Stimulated activated CD8-positive, alpha-beta memory T cell treated with anti-CD3 and anti-CD28 coated beads, Interleukin-4, amount 100 ng/mL, for 1 hour (primary cell): ENCODE data around the gene CYS1.

Experiments used
- DNase-seq, 2 donors: peaks; one replicate each; pipeline ENCODE4 v3.0.0-alpha.2; 2020; ENCODE audit warnings: low read depth in 2 of 2, low spot score in 1 of 2

Gene CYS1

DNA sequence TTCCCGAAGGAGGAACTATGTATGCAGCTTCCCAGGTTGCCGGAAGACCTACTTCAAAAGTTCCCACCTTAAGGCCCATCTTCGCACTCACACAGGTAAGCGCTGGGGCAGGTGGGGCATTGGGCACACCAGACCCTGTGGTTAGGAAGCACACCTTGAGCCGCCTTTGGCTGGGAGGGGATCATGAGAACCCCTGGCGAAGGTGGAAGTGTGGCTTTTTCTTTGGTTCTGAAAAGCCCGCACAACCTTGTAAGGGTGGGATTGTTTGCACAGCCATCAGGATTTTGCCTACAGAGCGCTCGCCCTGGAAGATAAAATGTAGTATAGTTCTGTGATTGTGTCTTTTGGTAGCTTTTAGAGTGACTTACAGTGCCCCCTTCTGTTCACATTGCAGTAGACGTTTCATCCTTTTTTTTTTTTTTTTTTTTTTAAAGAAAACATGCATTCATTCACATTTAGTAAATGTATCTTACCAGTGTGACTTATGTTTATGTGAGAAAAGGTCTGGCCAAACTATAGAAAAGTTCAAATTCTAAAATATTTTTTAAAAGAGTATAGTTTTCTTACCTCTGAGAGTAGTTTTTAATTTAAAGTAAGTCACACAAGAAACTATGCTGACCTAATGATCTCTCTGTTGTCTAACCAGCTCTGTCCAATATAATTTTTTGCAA is 31.6 kb downstream of the CYS1 start:
- DNase-seq, result no peak

DNA sequence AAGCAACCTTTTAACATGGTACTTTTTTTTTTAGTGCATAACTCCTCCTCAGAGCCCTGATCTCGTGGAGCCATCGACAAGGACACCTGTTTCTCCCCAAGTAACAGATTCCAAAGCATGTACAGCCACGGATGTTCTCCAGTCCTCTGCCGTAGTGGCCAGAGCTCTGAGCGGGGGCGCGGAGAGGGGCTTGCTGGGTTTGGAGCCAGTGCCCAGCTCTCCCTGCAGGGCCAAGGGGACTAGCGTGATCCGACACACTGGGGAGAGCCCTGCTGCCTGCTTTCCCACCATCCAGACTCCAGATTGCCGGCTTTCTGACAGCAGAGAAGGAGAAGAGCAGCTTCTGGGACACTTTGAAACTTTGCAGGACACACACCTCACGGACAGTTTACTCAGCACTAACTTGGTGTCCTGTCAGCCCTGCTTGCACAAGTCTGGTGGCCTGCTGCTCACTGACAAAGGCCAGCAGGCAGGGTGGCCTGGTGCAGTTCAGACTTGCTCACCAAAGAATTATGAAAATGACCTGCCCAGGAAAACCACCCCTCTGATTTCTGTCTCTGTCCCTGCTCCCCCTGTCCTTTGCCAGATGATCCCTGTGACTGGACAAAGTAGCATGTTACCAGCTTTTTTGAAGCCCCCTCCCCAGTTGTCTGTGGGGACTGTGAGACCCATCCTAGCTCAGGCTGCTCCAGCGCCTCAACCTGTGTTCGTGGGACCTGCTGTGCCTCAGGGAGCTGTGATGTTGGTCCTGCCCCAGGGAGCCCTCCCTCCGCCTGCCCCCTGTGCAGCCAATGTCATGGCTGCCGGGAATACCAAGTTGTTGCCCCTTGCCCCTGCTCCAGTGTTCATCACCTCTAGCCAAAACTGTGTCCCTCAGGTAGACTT is 32.4 kb downstream of the CYS1 start:
- no peak for DNase-seq

- DNase-seq, result no peak
Observed at GRCh38 chr2:10046931-10047330, 33.3 kb downstream of the CYS1 start.

- DNase-seq, result no peak
Observed at GRCh38 chr2:10045561-10046355, 34.5 kb downstream of the CYS1 start.

GRCh38 chr2:10043906-10044601 is 36.2 kb downstream of the CYS1 start:
- DNase-seq, result peak; percentile 65 to 94

DNA sequence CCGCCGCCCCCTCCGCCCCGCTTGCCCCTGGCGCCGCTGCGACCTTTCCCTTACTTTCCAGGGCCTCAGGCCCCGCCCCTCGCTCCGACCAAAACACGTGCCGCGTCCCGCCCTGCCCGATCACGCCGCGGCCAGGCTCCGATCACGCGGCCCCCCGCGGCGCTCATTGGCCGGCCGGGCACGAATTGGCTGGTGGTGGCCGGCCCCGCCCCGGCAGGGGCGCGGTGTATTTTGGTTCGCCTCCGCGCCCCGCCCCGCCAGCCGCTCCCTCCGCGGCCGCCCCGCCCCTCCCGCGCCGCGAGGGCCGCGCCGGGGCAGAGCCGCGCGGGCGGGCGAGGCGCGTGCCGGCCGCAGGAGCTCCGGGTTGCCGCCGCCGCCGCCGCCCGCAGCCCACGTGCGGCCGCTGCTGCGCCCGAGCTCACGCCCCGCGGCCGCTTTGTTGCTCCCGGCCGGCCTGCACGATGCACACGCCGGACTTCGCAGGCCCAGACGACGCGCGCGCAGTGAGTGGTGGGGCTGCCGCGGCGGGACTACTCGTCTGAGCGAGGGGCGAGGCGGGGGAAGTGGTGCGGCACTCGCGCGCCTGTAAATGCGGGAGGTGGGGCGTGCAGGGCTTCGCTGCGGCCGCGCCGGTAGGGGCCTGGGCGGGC is 36.8 kb downstream of the CYS1 start, which contains the start of gene KLF11:
Gene KLF11, plus strand, starts transcription at position 295 of the 650 bp plus-strand sequence. Its CDS starts 167 bp downstream, at position 462.
- peak; percentile 47 to 68 for DNase-seq

DNA sequence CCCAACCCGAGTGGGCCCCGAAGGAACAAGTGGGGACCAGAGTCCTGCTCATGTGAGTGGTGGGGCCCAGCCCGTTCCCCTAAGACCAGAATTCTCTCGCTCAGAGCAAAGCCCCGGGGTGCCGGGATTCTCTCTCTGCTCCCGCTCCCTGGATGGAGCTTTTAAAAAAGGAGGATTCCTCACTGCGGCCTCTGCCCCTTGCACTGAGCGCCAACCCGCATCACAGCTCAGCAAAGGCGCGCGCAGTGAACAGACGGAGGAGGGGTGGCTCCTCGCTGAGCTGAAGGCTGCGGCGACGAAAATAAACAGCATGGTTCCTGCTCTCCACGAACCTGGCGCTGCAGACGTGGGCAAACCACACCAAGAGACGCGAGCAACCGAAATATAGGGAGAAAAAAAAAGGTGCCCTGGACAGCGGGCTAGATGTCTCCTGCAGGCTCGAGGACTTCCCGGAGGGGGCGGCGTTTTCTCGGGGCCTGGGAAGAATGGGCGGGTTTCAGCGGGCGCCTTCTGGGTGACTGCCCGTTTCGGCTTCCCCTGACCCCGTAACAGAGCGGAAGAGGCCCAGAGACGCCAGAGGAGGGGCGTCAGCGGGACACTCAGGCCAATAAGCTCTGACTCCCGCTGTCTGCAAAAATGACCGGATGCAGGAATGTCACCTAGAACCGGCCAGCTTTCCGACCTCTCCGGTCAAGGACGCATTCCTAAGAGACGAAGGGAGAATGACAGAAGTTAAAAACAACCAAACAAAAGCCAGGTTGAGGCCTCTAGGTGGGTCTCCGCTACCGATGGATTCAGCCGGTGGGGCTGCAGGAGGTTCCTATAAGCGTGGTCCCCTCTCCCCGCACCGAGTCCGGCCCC is 37.7 kb downstream of the CYS1 start:
- DNase-seq, result peak in 1 of 2 donors; percentile 12

DNA sequence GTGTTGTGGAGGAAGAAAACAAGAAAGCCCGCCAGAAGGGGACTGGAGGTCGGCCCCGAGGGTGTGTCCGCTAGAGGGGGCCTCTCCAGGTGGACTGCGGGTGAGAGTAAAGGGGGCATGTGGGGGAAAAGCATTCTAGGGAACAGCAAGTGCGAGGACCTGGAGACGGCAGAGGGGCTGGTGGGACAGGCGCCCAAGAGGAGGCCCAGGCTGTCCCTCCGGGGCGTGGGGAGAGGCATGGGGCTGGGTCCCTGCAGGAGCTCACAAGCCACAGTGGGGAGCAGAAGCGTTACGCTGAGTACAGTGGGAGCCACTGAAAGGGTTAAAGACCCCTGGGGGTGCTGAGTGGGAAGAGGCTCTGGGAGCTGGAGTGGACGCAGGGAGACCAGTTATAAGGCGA is 38.5 kb downstream of the CYS1 start:
- DNase-seq, result no peak

- DNase-seq, result no peak
Observed at GRCh38 chr2:10039658-10040410, 40.4 kb downstream of the CYS1 start.

DNA sequence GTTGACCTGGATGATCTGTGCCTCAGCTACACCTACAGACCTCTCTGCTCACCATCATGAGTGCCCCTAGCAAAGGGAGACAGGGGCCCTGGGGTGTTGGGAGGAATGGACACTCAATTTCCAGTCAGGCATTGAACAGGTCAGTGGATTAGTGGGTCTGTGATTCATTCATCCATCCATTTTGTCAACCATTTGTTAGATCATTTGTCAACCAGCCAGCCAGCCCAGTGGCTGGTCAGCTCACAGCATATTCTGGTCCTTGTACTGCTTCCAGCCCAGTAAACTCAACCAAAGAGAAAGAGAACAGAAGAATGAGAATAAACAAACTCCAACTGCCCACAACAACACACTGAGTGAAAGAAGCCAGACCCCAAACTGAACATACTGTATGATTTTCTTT is 41.5 kb downstream of the CYS1 start:
- no peak for DNase-seq

DNA sequence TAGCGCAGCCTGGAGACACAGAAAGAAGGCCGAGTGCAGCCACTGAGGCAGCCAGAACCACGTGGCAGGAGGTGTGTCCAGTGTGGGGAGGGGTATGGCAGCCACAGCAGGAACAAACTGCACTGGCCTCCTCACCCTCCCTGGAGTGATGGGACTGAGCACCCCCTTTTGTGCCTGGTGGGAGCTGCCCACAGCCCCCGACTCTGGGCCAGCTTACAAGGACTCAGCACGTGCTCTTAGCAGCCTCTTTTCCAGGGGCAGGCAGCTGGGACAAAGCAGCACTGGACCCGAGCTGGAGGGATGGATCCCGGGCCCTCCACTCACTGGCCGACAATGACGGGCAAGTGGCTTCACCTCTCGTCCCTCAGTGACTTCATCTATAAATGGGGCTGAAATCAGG is 42.1 kb downstream of the CYS1 start:
- DNase-seq, result no peak

DNA sequence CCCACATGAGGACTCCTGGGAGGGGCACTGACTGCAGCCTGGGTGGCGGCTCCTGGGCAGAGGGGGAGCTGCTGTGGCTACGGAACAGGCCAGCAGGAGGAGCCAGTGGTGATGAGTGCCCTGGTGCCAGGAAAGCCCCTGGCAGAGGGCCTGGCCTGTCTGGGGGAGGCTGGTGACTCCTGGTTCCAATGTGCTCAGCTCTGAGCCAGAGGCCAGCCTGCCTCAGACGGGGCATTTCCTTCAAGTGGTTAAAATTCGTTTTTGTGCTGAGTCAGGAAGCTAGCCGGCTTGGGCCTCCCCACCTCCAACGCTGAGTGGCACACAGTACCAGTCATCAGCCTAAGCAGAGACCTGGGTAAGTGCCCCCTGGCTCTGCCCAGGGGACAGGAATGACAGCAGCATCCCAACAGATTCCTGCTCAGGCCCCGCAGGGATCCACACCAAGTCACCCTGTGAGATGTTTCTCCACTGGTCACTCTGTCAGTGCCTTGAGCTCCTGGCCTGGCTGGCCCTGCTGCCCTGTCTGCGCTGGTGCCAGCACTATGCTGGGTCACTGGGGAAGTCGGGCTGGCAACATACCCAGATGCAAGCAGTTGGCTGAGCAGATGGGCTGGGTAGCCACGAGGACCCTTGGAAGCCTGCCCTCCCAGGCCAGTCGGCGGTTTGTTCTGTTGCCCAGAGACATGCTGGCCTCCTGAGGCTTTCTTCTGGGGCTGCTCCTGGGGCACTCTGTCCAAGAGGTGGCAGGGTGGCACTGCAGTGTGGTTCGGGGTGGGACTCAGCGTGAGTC is 43.9 kb downstream of the CYS1 start:
- peak in 1 of 2 donors; percentile 26 for DNase-seq

- no peak for DNase-seq
Observed at GRCh38 chr2:10035633-10036032, 44.6 kb downstream of the CYS1 start.

GRCh38 chr2:10035053-10035422 is 45.2 kb downstream of the CYS1 start:
- DNase-seq, result no peak

DNA sequence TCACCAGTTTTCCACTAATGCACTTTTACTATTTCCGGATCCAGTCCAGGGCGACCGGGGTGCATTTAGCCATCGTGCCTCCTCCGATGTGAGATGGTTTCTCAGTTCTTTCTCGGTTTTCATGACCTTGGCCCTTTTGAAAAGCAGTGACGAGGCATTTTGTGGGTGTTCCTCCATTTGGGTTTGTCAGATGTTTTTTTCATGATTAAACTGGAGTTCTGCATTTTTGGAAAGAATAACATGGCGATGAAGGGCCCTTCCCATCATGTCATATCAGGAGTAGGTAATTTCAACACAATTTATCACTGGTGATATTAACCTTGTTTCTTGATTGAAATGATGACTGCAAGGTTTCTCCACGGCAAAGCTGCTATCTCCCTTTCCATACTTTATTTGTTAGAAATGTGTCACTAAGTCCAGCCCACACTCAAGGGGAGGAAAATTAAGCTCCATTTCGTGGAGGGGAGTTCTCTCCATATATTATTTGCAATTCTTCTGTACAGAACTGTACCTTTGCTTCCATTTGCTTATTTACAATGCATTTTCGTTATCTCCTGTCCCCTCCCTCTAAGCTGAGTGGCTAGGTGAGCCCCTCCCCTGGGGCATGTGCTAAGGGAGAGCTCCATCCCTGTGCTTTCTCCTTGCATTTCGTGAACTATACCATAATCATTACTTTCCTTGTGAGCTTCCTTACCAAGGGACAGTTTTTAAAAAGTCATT is 45.7 kb downstream of the CYS1 start:
- DNase-seq, result no peak

GRCh38 chr2:10033251-10034006 is 46.8 kb downstream of the CYS1 start:
- no peak for DNase-seq

GRCh38 chr2:10032746-10033105 is 47.5 kb downstream of the CYS1 start:
- no peak for DNase-seq
